NCI-H1417 treated with DMSO at 0.1 percent for 48 hours (cell line): ENCODE measurements around the gene TMEM214.
"Not testable (repeated sequence)": the region's sequence is repeated elsewhere in the genome, so short reads cannot be mapped to it uniquely, and the experiment has no call there.

ENCODE experiments used
- DNase-seq: peaks from one replicate; lab custom pipeline; 2025; lab: John Stamatoyannopoulos, UW

TMEM214 gene

DNA sequence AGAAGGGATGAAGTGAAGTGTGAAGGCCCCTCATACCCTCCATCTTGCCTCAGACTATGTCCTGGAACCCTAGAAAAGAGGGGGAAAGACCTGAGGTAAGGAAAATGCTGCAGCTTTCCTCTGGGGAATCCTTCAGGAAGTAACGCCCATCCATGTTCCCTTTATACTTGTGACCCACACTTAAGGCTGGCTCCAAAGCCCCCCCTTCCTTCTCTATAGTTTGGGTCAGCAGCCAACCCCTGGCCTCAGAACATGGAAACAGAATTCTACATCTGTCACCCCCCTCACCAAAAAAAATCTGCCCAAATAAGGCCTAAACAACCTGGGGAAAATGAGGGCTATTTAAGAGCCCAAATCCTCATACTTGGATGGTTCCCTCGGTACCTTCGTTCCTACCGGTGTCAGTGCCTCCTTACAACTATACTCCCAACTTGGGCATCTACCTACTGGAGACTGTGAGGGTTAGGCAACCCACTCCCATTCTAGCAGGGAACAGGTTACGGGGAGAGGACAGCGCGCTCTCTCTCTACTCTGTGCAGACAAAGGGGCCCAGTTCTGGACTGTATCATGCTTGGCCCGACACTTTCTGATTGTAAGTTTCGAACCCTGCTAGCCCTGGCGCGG, 38.0 kb downstream of the TMEM214 start:
- no peak for DNase-seq

DNA sequence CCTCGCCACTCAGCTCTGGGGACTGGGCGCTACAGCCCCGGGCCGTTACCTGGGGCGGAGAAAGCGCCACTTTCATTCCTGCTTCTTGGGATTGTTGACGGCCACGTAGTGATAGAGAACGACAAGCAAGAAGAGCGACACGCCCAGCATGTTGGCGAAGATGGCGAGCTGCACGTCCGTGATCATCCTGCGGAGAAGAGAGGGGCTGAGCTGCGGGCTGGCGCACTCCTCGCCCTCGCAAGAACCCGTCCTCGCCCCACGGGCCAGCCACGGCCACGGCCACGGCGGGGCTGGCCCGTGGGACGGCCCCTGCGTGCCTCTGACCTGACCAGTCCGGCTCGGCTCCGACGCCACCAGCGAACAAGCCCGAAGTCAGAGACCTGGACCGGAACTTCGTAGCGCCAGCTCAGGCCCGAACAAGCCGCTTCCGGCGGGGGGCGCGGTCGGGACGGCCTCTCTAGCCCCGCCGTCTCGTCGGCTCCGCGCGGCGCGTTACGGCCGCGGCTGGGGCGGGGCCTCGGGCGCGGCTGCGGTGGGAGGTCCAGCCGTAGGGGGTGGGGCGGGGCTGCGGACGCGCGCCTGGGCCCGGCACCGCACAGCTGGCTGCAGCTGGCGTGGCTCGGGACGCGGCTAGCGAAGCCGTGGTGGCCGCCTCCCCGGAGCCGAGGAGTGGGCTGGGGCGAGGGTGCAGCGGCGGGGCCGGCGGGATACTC, 38.7 kb downstream of the TMEM214 start, which contains the start of gene OST4:
Gene OST4 (minus strand): TSS at position 378 of the 713 bp plus-strand sequence.
- DNase-seq, result peak; percentile 34

DNA sequence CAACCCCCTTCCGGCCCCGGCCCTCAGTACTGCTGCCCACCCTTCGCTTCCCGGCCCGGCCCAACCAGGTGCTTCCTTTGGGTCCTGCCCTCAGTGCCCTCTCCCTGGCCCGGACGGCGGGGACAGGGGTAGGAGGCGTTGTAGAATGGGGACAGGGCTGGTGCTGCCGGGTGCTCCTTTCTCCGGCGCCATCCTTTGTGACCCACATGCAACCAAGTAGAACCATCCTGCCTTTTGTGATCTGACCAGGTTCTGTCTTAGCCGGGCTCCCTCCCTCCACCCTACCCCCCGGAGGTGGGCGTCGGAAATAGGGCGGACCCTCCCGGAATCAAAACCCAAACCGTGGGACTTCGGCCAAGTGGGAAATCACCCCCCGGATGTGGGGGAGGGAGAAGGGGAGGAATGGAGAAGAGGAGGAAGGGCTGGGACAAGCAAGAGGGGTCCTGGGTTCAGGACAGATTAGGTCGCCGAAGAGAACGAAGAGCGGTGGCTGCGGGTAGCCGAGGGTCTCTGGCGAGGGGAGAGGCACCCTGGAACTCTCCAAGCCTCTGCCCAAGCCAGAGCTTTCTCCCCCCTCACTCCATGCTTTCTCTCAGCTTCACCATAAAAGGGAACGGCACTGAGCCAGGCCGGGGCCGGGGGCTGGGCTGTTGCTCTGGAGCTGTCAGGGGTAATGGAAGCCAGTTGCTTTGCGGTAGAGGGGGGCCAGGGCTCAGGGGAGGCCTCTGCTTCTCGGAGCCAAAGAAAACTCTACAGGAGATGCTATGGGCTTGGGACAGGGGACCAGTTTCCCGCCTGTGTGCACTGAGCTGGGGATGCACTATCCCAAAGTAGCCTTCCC, 39.4 kb downstream of the TMEM214 start:
- no peak for DNase-seq

DNA sequence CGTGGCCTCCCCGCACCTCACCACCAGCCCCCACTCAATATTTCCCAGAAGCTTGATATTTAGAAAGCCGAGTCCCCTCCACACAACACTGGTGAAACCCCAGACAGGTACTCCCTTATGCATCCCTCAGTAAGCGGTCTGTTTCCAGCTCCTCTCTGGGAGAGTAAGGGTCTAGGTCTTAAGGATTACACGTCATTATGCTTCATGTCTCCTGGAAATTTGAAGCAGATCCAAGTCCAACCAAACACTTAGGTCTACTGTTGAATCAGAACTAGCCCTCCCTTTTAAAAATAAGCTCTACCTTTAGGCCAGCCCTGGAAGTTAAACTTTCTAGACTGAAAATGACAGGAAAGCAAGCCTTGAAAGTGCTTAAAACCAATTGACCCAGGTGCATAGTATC, 40.2 kb downstream of the TMEM214 start:
- DNase-seq, result no peak

DNA sequence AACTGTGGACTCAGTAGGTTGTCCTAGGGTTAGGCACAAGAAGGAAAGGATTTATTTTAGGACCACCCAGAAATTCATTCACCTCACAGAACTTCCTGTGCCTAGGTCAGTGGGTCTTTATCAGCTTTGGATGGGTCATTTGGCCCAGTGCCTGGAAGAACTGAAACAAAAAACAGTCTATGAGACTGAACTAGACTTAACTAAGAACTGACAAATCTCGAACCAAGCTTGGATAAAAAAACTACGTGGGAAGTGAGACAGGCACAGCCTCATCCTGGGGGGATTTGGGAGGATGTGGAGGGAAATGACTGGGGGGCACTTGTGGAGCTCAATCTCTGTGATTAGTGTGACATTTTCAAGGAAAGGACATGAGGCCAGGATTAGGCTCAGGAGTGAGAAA, 41.0 kb downstream of the TMEM214 start:
- DNase-seq, result no peak

DNA sequence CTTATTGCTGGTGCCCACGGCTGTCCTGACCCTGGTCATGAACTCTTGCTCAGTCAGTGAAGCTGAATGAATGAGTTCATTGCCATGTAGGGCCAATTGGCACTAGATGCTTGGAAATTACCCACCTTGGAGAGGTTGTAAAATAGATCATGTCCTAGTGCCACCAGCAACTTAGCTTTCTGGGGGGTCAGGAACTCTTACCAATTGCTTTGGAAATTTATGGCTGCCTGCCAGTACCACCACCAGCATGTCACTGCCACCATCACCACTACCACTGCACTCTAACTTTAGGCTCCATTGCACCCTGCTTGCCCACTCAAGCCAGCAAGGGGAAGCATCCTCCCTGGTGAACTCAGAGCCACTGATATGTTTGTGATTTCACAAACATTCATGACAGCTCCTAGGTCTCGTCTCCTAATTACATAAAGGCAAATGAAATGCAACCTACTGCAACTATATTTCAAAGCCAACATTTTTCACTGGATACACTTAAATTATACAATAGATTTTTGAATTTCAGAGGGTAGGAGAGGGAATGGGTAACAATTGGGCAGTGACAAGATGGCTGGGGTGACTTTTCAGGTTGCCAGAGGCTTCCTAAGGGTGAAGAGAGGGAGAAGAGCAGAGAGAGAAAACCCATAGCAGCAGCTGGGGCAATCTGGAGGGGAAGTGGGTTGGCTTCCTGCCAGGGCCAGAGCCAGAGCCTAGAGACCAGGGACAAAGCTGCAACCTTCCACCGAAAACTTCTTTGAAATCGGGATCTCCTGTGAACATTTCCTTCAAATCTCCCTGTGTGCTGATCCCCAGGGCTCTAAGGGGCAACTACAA, 42.2 kb downstream of the TMEM214 start:
- DNase-seq, result no peak

DNA sequence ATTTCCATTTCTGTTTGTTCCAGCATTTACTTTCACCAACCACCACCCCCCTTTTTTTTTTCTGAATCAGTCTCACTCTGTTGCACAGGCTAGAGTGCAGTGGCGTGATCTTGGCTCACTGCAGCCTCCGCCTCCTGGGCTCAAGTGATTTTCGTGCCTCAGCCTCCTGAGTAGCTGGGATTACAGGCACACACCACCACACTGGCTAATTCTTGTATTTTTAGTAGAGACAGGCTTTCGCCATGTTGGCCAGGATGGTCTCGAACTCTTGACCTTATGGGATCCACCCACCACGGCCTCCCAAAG, 42.8 kb downstream of the TMEM214 start:
- DNase-seq, result not testable (repeated sequence)

DNA sequence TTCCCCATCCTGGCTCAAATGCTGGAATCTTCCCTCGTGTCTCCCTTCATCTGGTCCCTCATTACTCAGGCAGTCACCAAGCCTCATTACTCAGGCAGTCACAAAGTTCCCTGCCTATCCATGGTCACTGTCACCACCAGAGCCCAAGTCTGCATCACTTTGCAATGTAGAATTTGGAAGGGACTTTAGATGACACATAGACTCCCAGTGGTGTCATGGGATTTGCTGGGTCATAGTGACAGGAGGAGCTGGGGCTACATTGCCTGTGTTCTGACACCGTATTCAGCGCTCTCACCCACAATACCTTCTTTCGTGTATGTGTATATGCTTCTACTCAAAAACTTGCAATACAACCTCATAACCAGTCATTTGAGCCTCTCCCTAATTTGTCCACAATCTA, 43.6 kb downstream of the TMEM214 start:
- no peak for DNase-seq

DNA sequence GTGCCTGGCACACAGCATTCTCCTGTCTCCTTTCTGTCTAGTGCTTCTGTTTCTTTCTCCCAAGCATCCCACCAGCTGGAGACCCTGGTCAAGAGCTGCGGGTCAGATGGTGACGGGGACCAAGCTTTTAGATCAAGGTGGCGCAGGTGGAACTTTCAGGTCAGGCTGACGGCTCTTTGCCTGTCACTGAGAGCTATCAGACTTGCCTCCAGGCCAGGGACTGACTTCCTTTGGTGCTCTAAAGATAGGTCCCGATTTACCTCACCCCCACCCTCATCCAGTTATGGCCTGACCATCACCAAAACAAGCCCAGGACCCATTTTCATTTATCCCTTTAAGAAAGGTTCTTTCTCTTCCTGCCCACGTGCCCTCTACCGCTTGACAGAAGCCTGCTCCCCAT, 44.5 kb downstream of the TMEM214 start:
- no peak for DNase-seq

DNA sequence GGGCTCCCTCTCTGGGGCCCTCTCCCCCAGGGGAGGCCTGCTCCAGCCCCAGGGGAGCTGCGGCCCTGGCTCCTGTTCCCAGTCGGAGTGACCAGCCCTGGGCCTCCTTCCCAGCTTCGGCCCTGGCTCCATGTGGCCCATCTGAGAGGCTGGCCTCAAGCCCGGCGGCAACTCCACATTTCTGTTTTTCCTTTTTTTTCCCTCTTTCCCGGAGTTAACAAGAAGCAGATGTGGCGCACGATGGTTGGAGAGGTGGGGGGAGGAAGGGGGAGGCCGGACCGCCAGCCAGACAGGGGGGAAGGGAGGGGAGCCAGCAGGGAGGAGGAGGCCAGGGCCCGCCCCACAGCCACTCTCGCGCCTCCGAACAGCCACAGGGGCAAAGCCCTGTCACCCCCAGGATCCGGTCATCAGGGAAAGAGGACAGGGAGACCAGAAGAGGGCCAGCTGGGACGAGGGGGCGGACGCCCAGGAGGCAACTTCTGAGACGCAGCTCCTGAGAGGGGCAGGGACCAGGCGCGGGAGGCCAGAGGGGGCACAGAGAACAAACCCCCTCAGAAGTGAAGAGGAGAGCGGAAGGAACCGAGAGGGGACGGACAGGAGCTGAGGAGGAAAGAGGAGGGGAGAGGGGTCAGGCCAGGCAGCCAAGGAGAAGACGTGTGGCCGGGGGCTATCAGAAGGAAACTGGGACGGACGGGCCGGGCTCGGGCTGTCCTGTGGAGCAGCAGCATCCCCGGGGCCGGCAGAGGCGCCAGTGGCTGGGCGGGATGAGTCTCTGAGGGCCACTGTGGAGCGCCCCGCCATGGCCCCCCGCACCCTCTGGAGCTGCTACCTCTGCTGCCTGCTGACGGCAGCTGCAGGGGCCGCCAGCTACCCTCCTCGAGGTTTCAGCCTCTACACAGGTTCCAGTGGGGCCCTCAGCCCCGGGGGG, 45.8 kb downstream of the TMEM214 start, which contains the start of gene EMILIN1:
Gene EMILIN1 (plus strand): TSS at position 349 of the 928 bp plus-strand sequence. CDS start 451 bp downstream, at position 800.
- no peak for DNase-seq

DNA sequence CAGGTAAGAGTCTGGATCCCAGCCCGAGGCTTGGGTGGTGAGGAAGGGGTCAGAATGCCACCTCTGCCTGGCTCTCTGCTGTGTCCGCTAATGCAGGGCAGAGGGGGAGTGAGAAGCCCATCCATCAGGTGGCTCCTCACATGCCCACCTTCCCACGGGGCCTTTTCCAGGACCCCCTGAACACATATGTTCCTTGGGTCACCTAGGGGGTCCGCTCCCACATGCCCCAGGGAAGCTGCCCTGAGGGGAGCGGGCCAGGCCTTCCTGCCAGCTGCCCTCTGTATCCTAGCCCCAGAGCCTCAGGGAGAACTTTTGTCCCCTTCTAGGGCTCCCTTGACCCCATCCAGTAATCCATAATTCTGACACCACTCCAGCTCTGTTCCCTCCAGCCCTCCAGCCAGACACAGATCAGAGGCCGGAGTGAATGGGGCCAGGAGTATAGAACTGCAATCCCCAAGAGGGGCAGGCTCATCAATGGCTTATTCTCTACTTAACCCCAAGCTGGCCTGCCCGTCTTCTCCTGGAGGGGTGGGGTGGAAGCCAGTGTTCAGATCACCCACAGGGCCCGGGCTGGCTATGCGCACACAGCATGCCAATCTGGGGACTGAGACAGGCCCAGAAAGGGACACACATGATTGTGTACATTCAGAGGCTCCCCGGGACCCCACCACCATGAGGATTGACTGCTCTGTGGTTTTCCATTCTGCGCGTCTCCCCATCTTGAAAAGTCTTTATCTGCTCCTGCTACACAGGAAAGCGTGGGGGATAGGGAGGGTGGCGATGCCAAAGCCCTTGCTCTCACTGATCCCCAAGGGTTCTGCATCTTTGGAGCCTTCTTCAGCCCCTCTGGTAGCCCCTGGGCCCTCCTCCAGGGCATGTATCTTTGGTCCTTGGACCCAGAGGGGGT, 46.7 kb downstream of the TMEM214 start:
- no peak for DNase-seq

DNA sequence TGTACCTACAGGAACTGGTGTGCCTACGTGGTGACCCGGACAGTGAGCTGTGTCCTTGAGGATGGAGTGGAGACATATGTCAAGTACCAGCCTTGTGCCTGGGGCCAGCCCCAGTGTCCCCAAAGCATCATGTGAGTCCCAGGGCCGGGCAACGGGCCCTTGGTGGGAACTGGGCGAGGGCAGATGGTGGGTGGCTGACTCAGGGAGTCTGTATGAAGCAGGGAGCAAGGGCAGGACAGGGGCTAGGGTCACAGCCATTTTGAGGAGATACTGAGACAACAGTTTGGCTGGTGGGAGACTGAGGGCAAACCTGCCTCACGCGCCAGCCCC, 47.3 kb downstream of the TMEM214 start:
- DNase-seq, result no peak

DNA sequence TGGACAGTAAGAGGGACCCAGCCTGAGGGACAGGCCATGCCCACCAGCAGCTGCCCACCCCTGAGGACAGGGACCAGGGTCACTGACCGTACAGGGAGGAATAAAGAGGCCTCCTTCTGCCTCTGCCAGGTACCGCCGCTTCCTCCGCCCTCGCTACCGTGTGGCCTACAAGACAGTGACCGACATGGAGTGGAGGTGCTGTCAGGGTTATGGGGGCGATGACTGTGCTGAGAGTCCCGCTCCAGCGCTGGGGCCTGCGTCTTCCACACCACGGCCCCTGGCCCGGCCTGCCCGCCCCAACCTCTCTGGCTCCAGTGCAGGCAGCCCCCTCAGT, 47.8 kb downstream of the TMEM214 start:
- no peak for DNase-seq

DNA sequence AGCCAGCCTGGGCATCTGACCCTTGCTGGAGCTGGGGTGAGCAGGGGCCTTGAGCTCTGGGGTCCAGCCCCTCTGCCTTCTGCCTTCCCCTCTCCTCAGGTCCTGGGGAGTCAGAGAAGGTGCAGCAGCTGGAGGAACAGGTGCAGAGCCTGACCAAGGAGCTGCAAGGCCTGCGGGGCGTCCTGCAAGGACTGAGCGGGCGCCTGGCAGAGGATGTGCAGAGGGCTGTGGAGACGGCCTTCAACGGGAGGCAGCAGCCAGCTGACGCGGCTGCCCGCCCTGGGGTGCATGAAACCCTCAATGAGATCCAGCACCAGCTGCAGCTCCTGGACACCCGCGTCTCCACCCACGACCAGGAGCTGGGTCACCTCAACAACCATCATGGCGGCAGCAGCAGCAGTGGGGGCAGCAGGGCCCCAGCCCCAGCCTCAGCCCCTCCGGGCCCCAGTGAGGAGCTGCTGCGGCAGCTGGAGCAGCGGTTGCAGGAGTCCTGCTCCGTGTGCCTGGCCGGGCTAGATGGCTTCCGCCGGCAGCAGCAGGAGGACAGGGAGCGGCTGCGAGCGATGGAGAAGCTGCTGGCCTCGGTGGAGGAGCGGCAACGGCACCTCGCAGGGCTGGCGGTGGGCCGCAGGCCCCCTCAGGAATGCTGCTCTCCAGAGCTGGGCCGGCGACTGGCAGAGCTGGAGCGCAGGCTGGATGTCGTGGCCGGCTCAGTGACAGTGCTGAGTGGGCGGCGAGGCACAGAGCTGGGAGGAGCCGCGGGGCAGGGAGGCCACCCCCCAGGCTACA, 49.4 kb downstream of the TMEM214 start:
- DNase-seq, result no peak

DNA sequence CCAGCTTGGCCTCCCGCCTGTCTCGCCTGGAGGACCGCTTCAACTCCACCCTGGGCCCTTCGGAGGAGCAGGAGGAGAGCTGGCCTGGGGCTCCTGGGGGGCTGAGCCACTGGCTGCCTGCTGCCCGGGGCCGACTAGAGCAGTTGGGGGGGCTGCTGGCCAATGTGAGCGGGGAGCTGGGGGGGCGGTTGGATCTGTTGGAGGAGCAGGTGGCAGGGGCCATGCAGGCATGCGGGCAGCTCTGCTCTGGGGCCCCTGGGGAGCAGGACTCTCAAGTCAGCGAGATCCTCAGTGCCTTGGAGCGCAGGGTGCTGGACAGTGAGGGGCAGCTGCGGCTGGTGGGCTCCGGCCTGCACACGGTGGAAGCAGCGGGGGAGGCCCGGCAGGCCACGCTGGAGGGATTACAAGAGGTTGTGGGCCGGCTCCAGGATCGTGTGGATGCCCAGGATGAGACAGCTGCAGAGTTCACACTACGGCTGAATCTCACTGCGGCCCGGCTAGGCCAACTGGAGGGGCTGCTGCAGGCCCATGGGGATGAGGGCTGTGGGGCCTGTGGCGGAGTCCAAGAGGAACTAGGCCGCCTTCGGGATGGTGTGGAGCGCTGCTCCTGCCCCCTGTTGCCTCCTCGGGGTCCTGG, 50.1 kb downstream of the TMEM214 start:
- DNase-seq, result no peak

DNA sequence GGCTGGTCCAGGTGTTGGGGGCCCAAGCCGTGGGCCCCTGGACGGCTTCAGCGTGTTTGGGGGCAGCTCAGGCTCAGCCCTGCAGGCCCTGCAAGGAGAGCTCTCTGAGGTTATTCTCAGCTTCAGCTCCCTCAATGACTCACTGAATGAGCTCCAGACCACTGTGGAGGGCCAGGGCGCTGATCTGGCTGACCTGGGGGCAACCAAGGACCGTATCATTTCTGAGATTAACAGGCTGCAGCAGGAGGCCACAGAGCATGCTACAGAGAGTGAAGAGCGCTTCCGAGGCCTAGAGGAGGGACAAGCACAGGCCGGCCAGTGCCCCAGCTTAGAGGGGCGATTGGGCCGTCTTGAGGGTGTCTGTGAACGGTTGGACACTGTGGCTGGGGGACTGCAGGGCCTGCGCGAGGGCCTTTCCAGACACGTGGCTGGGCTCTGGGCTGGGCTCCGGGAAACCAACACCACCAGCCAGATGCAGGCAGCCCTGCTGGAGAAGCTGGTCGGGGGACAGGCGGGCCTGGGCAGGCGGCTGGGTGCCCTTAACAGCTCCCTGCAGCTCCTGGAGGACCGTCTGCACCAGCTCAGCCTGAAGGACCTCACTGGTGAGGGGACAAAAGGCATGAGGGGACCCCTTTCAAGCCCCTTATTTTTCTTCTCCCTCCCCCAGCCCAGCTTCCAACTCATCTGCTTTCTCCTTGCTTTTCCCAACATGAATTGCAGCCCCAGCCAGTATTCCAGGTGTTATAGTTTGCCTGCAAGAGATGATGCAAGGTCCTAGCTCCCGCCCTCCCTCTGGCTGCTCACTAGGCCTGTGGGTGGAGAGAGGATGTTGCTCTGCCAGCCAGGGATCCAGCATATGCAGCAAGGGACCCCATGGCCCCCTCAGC, 50.9 kb downstream of the TMEM214 start:
- no peak for DNase-seq

DNA sequence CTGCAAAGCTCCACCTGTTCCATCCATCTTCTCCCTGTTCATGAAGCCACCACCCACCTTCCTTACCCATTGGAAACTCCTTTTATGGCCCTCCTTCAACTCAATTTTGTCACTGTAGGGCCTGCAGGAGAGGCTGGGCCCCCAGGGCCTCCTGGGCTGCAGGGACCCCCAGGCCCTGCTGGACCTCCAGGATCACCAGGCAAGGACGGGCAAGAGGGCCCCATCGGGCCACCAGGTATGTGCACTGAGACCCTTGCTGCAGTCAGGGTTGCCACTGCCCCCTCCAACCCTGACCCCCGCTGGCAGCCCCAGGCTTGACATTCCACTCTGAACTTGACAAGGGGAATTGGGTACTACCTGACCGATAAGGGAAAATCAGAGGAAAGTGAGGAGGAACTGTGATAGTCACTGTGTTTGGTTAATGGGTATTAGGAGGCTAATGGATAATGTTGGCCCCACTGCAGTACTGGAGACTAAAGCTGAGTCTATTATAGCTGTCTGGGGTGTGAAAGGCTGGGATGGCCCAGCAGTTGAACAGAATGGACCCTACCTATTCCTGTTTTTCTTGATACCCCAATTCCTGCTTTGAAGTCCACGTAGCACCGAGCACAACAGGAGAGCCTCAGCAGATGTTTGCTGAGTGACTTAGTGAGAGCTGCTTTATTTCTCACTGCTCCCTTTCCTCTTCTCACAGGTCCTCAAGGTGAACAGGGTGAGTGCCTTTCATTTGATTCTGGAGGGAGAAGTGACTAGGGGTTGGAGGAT, 51.7 kb downstream of the TMEM214 start:
- DNase-seq, result no peak
